ENCODE data around the gene CAMK2A.

CAMK2A gene

DNA sequence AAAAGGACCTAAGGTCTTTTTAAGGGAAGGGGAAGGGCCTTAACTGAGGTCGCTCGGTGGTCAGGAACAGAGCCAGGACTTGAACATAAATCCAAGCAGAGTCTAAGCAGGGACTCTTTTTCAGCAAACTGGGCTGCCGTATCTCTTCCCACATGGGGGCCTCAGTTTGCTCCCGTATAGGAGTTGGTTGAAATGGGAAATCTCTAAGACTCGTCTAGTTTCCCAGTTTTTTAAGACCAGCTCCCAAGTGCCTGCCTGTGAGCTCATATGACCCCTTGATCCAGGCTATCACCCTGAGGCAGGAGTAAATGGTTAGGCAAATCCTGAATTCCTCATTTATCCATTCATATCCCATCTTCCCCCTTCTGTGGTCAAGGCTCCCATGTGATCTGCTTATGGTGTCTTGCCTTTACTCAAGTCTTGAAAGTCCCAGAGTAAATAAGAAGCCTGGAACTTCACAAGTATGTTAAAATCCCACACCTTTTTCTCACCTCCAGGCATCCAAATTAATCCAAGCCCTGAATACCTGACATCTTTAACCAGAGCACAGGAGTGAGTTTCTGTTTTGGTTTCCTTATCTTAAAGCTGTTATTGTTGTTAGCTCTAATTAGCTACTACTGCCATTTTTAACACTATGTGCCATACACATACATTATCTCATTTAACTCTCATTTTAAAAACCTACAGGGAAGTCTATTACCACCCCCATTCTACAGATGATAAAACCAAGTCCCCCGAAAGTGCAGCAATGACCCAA lies 10.2 kb upstream of the CAMK2A start:
- DNase-seq, result no peak

DNA sequence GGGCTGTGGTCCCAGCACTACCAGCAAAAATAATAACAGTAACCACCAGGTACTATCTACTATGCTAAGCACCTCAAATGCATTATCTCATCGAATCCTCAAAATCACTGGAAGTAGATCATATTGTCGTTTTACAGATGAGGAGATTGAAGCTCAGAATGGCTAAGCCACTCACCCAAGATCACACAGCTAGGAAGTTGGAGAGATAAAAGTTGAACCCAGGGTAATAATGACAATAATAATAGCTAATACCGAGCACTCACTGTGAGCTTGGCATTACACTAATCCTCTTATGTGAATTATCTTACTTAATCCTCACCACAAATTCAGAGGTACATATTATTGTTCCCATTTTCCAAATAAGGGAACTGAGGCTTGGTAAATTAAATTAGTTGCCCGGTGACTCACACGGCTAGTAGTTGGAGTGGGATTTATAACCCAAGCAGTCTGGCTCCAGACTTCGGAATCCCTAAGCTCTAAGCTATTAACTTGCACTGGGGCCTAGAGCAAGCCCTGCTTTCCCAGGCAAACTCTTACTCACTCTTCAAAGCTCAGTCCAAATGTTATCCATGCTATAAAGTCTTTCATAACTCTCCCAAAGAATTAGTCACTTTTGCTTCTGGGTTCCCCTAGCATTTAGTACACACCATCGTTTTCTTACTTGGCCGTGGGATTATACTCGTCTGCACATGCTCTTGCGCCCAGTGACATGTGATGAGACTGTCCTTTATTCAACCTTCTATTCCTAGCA lies 9.3 kb upstream of the CAMK2A start:
- DNase-seq, result no peak

DNA sequence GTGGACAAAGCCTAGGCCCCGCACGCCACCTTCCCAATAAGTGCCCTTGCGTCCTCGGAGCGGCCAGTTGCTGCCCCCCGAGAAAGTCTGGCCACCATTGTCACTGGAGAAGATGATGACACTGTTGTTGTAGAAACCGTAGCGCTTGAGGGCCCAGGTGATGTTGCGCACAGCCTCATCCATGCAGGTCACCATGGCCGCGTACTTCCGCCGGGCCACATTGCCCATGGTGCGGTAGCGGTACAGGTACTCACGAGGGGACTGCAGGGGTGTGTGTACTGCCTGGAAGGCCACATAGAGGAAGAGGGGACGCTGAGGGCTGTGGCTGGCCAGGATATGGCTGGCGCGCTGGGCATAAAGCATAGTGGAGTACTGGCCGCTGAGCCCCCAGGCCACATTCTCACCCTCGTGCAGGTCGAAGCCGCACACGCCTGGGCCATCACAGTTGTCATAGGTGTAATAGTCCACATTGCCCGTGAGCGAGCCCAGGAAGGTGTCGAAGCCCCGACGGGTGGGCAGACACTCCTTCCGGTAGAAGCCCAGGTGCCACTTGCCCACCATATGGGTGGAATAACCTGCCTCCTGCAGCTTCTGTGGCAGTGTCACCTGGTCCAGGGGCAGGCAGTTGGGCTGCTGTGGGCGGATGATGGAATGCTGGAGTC lies 8.5 kb upstream of the CAMK2A start:
- no peak for DNase-seq

DNA sequence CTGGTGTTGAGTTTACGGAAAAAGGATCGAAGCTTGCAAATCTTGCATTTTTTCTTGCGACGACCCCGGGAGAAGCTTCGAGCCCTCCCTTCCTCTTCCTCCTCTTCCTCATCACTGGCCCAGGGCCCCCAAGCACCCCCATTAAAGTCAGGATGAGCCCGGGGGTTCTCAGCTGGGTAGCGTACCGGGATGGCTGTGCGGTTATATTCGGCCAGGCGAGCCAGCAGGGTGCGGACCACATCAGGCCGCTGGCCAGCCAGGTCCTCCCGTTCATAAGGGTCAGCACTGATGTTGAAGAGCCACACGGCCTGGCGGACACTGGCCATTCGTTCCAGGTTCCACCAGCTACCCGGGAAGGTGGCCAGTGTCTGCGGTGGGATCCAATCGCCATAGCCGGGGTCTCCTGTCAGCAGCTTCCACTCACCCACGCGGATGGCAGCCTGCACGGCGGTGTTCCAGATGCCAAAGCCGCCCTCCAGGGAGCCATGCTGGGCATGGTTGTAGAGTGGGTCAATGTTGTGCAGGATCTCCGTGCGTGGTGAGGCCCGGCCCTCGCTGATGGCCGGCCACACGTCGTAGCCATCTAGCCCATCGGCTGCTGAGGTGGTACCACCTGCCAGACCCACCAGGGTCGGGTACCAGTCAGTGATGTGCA lies 7.8 kb upstream of the CAMK2A start:
- no peak for DNase-seq

DNA sequence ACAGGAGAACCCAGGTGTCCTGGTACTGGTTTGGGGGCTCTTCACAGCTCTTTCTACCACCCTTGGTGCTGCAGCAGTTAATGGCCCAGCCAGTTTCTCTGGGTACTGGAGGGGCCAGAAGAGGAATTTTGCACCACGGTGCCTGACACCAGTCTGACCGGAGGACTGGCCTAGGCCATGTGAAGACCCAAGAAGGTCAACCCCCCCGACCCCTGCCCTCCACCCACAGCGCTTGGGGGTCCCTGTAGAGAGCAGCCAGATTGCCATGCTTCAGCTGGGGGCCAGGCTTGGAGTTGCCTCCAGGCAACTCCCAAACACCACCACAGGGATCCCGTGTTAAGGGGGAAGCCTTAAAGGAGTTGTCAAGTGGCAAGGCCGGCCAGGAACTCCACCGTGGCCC lies 6.9 kb upstream of the CAMK2A start:
- DNase-seq, result no peak

DNA sequence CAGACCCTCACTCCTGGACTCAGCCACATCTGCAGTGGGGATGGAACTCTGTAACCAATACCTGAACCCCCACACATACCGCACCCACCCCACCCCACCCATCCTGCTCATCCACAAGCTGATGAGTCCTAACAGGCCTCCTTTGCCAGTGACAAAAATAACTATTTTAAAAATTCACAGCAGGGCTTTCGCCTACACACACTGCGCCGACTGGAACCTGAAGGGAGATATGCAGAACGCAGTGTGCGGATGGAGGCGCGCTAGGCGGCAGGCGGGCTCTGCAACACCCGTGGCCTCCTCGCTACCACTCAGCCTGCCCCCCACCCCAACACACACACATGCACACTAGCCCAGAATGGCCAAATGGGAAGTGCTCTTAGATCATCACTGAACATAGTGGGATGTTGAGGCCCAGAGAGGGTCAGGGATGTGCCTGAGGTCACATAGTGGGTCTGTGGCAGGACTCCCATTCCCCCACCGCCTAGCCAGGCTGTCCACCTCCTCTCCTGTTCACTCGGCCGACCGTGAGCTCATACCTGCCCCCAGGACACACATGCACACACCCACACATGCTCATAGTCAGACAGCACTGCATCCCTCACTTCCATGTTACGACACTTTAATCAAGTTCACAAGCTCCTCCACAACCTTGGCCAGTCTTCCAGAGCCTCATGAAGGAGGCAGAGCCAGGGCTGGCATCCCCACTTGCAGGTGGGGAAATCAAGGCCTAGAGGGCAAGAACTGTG lies 6.3 kb upstream of the CAMK2A start:
- DNase-seq, result no peak

DNA sequence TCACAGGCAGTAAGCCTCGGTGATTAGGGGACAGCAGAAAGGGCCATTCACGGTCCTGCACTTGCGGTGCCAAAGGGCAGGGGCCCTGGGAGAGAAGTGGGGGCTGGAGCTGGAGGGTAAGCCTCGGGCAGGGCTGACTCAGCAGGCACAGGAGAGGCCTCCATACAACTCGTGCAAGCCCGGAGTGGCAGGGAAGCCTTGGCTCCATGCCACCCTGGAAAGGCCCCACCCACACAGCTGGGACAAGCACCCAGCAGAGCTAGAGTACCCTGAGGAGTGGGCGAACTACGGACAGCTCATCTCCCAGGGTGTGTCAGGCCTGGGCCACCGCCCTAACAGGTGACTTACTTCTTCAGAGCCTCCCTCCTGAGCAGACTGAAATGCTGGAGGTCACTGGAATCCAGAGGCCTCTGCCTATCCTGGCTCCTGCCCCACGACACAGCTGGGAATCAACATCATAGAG lies 5.6 kb upstream of the CAMK2A start:
- no peak for DNase-seq

DNA sequence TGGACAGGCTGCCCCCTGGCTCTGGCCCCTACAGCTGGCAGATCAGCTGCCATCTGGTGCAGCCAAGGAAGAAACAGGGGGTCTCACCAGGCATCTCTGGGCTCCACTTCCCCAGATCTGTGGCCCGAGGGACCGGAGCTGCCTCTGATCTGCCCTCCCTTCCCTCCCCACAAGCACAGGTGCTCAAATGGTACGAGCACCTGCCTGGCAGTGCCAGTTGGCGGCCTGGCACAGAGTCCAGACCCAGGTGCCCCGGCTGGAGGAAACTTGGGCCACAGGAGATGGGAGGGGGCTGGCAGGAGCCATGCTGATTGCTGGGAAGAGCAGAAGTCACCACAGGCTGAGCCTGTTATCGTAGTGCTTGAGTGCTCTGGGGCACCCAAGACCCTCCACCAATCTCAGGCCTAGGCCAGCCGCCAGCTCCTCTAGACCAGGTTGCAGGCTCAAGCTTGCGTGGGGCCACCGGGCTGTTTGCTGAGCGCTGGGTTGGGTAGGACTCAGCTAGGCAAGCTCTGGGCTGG lies 5.0 kb upstream of the CAMK2A start:
- no peak for DNase-seq

DNA sequence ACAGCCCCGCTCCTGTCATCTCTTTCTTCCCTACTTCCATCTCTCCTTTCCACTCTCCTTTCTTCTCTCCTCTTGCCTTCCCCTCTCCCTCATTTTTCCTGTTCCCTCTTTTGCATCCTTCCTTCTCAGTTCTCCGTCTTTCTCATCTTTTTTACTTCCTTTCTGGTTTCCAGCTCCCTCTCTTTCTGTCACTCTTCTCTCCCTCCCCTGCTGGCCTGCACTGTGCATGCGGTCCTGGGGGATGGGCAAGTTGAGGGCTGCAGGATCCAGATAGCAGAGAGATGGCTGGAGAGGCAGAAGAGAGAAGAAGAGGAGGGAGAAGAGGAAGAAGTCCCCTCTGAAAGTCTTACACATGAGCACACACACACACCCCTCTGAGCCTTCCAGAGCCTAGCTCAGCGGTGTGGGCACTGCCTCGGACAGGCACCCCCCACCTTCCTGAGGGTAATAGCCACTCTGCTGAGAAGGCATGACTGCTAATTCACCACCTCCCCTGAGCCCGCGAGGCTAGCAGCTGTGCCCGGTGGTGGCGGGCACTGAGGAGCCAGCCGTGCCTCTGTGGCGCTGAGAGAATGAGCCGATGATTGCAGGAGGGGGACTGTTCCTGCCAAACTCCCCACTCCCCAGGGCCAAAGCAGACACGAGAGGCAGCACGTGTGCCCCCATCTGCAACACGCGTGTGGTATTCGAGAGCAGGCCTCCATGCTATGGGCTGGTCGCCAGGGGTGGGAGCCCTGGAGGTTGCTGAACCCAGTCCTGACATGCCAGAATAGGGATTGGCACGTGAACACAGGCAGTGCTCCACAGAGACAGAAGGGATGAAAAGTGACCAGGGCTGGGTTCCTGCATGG lies 3.7 kb upstream of the CAMK2A start:
- DNase-seq, result no peak

DNA sequence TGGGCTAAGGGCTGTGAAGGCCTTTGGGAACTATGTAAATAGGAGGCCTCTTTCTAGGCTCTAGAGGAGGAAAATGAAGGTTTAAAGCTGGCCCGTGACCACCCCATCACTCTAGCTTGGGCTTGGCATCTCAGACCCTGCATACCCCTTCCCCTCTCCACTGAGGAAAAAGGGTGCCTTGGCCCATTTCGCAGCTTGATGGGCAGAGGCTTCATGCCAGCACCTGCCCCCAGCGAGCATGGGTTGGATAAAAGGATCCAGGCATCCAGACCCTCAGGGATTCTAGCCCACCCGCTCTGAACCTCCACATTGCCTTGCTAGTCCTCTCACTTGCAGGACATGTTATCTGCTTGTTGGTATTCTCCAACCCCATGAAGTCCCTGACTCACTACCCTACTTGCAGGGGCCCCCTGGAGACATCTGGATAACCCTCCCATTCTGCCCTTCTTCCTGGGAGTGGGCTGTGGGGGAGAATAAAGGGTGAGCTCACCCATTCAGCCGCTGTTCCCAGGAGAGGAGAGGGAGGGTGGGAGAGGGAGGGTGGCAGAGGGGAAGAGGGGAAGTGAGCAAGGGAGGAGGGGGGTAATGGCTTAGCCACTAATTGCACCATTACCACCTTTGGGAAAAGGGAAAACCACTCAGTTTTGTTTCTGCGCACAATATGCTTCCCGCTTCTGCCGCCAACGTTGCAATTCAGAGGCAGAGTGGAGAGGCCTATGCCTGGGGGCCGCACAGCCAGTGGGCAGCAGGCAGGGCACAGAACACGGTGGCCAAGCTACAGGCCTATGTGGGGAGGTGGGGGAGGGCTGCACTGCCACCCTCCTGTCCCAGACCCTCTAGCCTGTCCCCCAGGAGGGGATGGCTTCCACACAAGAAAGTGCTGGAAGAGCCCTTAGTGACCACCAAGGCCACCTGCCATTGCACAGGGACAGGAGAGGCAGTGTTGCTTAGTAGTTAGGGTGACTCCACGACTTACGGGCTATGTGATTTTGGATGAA lies 2.1 kb upstream of the CAMK2A start:
- DNase-seq, result no peak

DNA sequence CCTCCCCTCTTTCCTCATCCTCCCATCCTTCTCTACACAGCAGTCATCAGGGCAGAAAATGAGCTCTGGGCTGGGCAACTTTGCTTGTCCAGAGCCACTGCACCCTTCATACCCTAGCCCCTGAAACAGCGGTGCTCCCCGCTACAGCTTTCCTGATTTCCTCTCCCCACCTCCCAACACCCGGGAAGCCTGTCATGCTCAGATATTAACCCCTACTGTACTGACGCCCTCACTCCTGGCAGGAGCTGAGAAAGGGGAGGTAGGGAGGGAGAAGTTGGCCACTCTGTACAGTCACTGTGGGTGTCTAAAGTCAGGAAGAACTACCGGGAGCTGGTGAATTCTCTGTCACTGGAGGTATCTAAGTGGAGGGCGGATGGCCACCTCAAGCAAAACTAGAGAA lies 782 bp downstream of the CAMK2A start:
- no peak for DNase-seq

DNA sequence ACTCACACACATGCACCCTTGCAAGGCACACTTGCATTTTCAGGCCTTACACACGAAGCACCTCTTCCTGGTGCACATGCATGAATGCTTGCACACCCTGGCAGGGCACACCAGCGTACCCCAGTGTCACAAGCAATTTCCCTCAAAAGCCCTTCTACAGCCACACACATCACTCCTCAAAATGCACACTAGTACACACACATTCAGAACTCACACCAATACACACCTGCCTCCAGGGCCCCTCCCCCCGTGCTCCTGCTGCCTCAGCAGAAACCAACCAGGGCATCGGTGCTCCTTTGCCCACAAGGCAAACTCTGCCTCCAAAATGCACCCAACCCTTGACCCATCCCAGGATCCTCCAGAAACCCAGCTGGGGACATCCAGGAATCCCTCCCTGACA lies 1.2 kb downstream of the CAMK2A start:
- no peak for DNase-seq

DNA sequence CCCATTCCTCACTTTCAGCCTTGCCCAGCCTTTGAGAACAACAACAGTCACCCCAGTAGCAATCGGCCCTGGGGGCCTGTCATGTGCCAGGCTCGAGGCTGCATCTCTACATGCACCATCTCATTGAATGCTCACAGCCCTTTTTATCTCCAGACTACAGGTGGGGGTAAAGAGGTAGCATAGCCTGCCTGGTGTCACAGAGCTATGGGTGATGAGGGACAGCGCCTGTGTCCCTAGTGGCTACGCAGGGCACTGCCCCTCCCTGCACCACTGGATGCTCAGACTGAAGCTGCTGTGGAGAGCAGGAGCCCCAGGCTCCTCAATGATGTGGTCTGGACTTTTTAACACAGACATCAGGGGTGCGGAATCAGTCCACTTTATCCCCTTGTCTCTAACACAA lies 2.8 kb downstream of the CAMK2A start:
- no peak for DNase-seq

DNA sequence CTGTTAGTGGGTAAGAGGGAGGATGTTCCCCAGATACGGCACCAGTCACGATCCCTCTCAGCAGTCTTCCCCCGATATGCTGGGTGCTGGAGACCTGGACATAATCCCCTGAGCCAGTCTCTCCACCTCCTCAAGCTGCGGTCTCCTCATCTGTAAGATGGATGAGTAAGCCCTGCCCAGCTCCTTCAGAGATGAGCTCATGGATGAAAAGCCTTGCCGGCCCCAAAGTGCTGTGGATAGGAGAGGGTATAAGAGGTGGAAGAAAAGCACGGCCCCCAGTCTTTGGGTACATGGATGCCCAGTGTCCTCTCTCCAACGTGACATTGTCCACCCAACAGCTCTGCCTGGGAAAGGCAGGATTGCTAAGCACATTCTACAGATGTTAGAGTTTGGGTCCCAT lies 4.5 kb downstream of the CAMK2A start:
- DNase-seq, result no peak

DNA sequence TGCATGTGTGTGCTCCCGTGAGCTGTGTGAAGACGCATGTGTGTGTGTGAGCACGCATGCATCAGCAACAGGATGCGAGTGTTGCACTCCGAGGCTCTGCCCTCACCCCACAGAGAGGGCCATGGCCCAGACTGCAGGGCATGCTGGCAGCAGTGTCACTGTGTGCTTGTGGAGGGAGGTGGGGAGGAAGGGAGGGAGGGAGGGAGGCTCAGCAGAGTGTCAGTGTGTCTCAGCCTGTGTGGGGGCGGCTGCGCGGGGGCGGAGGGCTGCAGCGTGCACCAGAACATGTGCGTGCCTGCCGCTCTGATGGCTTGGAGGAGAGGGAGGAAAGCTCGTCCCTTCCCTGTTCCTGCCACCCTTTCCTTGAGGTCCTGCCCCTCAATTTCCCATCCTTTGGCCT lies 5.3 kb downstream of the CAMK2A start:
- no peak for DNase-seq

DNA sequence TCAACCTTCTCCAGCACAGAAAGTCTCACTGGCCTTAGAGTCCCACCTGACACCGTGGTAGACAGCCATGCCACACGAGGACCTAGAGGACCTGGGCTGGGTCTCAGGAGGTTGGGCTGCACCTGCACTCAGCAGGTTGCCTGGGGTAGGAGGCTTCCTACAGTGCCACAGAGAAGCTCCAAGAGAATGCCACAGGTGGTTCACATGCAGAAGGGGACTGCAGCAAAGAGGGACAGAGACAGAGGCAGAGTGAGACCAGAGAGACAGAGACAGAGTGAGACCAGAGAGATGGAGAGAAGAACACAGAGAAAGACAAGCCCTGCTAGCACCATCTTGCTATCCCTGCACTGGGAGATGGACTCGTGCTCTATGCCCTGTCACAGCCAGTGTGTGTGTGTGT lies 5.7 kb downstream of the CAMK2A start:
- DNase-seq, result no peak

DNA sequence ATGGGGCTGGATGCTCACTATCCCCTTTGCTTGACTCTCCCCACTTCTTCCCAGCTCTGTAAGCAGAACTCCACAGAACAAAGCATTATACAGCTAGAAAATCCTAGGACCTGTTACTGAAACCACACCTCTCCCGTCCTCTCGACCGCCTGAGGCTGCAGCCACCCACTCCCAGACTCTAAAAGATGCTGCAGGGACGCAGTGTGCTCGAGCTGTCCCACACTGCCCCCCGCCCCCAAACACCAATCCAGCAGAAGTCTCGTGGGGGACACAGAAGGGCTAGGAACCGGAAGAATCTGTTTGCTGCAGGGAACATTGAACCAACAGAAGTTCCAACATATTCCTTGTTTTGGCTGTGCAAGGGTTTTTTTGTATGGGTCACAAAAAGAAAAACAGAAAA lies 7.6 kb downstream of the CAMK2A start:
- DNase-seq, result no peak

DNA sequence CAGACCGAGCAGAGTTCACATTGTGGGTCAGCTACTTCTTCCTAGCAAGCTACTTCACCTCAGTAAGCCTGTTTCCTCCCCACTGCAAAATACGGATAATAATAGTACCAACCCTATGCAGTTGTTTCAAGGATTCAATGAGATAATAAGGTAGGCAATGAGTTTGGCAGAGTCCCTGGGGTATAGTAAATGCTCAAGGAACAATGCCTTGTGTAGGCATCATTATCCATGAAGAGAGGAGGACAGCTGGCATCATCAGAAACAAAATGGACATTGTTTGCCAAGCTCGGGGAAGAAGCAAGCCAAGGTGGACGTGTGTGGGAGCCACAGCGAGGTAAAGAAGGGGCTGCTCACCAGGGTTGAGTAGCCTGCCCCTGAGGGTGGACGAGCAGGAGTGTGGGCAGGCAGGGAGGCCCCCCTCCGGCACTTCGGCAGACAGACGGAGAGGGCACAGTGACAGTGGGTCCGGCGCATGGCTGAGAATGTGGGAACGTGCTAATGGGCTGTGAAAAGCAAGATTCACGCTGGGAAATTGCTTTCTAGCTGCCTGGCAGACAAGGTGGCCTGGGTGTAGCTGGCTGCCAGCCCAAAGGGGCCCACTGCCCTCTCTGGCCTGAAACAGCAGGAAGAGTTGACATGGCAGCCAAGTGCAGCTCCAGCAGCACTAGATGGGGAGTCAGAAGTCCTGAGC lies 10.1 kb downstream of the CAMK2A start:
- no peak for DNase-seq

DNA sequence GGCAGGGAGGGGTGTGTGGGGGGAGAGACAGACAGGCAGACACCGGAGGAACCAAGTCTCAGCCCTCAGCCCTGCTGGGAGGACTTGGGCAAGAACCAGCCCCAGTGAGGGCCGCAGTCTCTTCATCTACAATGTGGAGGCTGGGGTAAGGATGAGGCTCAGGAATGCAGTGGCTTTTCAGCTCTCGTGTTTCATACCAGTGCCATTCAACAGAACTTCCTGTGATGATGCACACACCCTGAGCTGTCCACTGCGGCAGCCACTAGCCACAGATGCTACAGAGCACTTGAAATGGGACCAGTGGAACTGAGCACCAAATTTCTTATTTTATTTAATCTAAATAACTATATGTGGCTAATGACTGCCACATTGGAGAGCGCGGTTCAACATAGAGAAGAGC lies 10.7 kb downstream of the CAMK2A start:
- DNase-seq, result no peak
